ENCODE data around the gene SOX1.

Gene SOX1

GRCh38 chr13:112106478-112107141, 39.7 kb downstream of the SOX1 start:
- peak in 8 of 14 donors; percentile 2 to 50 (median 16) for DNase-seq

- DNase-seq: no peak
Measured at GRCh38 chr13:112107289-112107688, 40.3 kb downstream of the SOX1 start.

- no peak for DNase-seq
Measured at GRCh38 chr13:112110479-112110878, 43.5 kb downstream of the SOX1 start.

GRCh38 chr13:112111239-112111857, 44.4 kb downstream of the SOX1 start:
- DNase-seq: no peak

- DNase-seq: no peak
Measured at GRCh38 chr13:112112534-112113276, 45.8 kb downstream of the SOX1 start.

GRCh38 chr13:112113348-112113747, 46.4 kb downstream of the SOX1 start:
- no peak for DNase-seq

- no peak for DNase-seq
Measured at GRCh38 chr13:112113851-112114250, 46.9 kb downstream of the SOX1 start.

GRCh38 chr13:112114391-112114790, 47.4 kb downstream of the SOX1 start:
- no peak for DNase-seq

- no peak for DNase-seq
Measured at GRCh38 chr13:112115403-112116091, 48.6 kb downstream of the SOX1 start.

GRCh38 chr13:112116187-112116950, 49.4 kb downstream of the SOX1 start:
- DNase-seq: no peak

GRCh38 chr13:112117258-112117954, 50.5 kb downstream of the SOX1 start:
- DNase-seq: no peak

GRCh38 chr13:112117955-112118302, 51.0 kb downstream of the SOX1 start:
- DNase-seq: no peak

GRCh38 chr13:112118451-112119064, 51.6 kb downstream of the SOX1 start:
- DNase-seq: no peak

- DNase-seq: no peak
Measured at GRCh38 chr13:112119192-112120030, 52.5 kb downstream of the SOX1 start.

GRCh38 chr13:112120031-112120373, 53.1 kb downstream of the SOX1 start:
- no peak for DNase-seq

Measured in C1 segment of cervical spinal cord (tissue), 14 donors.